H1 (cell line): Measurements from ENCODE around the gene KCNJ10. TPM values are rescaled to one million over a fixed set of nuclear protein-coding genes. Genes with fewer than 3 reads are reported as not detected.

ENCODE experiments used
- CTCF ChIA-PET: fragments of 300-600 bp; sonication (Branson Sonifier 250); formaldehyde crosslinking; loops from one replicate; lab custom pipeline; 2021; ENCODE audit not compliant: partially characterized antibody; lab: Charles Lee
- POLR2A ChIA-PET: fragments of 300-600 bp; sonication (Branson Sonifier 250); formaldehyde crosslinking; loops from one replicate; lab custom pipeline; 2021; ENCODE audit warnings: inconsistent platforms; ENCODE audit not compliant: partially characterized antibody; lab: Charles Lee
- DNase-seq, 2 experiments: peaks; one replicate each; pipeline versions ENCODE4 v3.0.0 to v3.0.0-alpha.2; 2010 to 2022; ENCODE audit warnings: low spot score in 2 of 2, low read depth in 1 of 2, mixed read lengths in 1 of 2
- FAIRE-seq: peaks from 2 replicates; lab custom pipeline; 2011; peaks lifted over from hg19 to GRCh38; lab: Jason Lieb, UNC
- H2AFZ ChIP-seq: 2 replicates; pipeline ENCODE4 v1.8.1; 2012; ENCODE audit warnings: low read length, inconsistent platforms
- H2AK5ac ChIP-seq: 2 replicates; pipeline ENCODE4 v1.6.1; 2013; ENCODE audit warnings: low read depth, low read length
- H2BK120ac ChIP-seq: replicated peaks from 2 replicates; pipeline ENCODE3; 2013; ENCODE audit warnings: low read depth, low read length, inconsistent platforms
- H2BK12ac ChIP-seq: 2 replicates; pipeline ENCODE4 v1.6.1; 2013; ENCODE audit warnings: low read depth, low read length
- H2BK15ac ChIP-seq: 2 replicates; pipeline ENCODE4 v1.6.1; 2013; ENCODE audit warnings: low read length
- H2BK20ac ChIP-seq: 2 replicates; pipeline ENCODE4 v1.6.1; 2013; ENCODE audit warnings: low read length
- H2BK5ac ChIP-seq: 2 replicates; pipeline ENCODE4 v1.6.1; 2013; ENCODE audit warnings: low read depth, low read length
- H3K14ac ChIP-seq: 2 replicates; pipeline ENCODE4 v1.6.1; 2013; ENCODE audit warnings: inconsistent platforms; ENCODE audit not compliant: insufficient read length
- H3K18ac ChIP-seq: 2 replicates; pipeline ENCODE4 v1.6.1; 2013; ENCODE audit warnings: low read length; ENCODE audit errors: extremely low read depth
- H3K23ac ChIP-seq: 2 replicates; pipeline ENCODE4 v1.6.1; 2013; ENCODE audit warnings: inconsistent platforms; ENCODE audit not compliant: insufficient read length
- H3K23me2 ChIP-seq: 2 replicates; pipeline ENCODE4 v1.6.1; 2013; ENCODE audit warnings: low read depth, low read length
- H3K27ac ChIP-seq: 2 replicates; pipeline ENCODE4 v1.6.1; 2011; ENCODE audit warnings: low read depth, low read length, inconsistent platforms
- H3K27me3 ChIP-seq, 4 experiments: replicated peaks in 1 of 4; 1 replicate in 1 of 4; 2 replicates in 3 of 4; pipeline versions ENCODE4 v1.6.1 to v1.8.1; 2011 to 2013; ENCODE audit warnings: low read length in 3 of 4, mild to moderate bottlenecking in 3 of 4, inconsistent platforms in 2 of 4, mixed read lengths in 2 of 4, moderate library complexity in 1 of 4; ENCODE audit not compliant: control insufficient read depth in 3 of 4, insufficient read depth in 3 of 4; ENCODE audit errors: extremely low read depth in 1 of 4
- H3K36me3 ChIP-seq, 4 experiments: 2 replicates each; pipeline versions ENCODE4 v1.6.1 to v1.8.1; 2011 to 2013; ENCODE audit warnings: mild to moderate bottlenecking in 4 of 4, low read length in 3 of 4, moderate library complexity in 2 of 4, control low read depth in 1 of 4, inconsistent platforms in 1 of 4; ENCODE audit not compliant: insufficient read depth in 4 of 4, control insufficient read depth in 2 of 4
- H3K4ac ChIP-seq: replicated peaks from 2 replicates; pipeline ENCODE3; 2013; ENCODE audit warnings: low read length, low read depth, mixed read lengths, inconsistent platforms; ENCODE audit not compliant: insufficient read length
- H3K4me1 ChIP-seq, 4 experiments: replicated peaks in 1 of 4; 1 replicate in 1 of 4; 2 replicates in 3 of 4; pipeline versions ENCODE4 v1.6.1 to v1.8.1; 2011 to 2013; ENCODE audit warnings: low read length in 3 of 4, inconsistent platforms in 2 of 4, mixed read lengths in 1 of 4; ENCODE audit not compliant: insufficient read depth in 4 of 4, control insufficient read depth in 3 of 4
- H3K4me2 ChIP-seq, 2 experiments: 2 replicates each; pipeline versions ENCODE4 v1.6.1 to v1.8.1; 2011 to 2013; ENCODE audit warnings: low read depth in 2 of 2, low read length in 2 of 2, control low read depth in 1 of 2, inconsistent platforms in 1 of 2, mild to moderate bottlenecking in 1 of 2; ENCODE audit not compliant: insufficient read depth in 1 of 2
- H3K4me3 ChIP-seq, 4 experiments: fragments of 200-600, 300-600 bp in 1 of 4; sonication (generic), shearing (Covaris generic), sonication (Bioruptor Twin) in 1 of 4; 2 replicates each; pipeline versions ENCODE4 v1.5.1 to v1.8.1; 2011 to 2016; ENCODE audit warnings: low read length in 4 of 4, low read depth in 3 of 4, control low read depth in 2 of 4, inconsistent platforms in 2 of 4, mild to moderate bottlenecking in 2 of 4, mixed read lengths in 1 of 4, moderate library complexity in 1 of 4; ENCODE audit not compliant: insufficient read depth in 2 of 4; ENCODE audit errors: extremely low read depth in 1 of 4
- H3K56ac ChIP-seq: replicated peaks from 2 replicates; pipeline ENCODE3; 2013; ENCODE audit warnings: low read depth, mild to moderate bottlenecking, mixed read lengths, low read length, inconsistent platforms; ENCODE audit not compliant: insufficient read length
- H3K79me1 ChIP-seq: 2 replicates; pipeline ENCODE4 v1.6.1; 2013; ENCODE audit warnings: low read depth, low read length, control low read depth
- H3K79me2 ChIP-seq, 2 experiments: 2 replicates each; pipeline versions ENCODE4 v1.6.1 to v1.8.1; 2012 to 2013; ENCODE audit warnings: low read length in 2 of 2, mild to moderate bottlenecking in 2 of 2, inconsistent platforms in 1 of 2; ENCODE audit not compliant: insufficient read depth in 2 of 2, control insufficient read depth in 1 of 2
- H3K9ac ChIP-seq, 4 experiments: replicated peaks in 1 of 4; 1 replicate in 1 of 4; 2 replicates in 3 of 4; pipeline versions ENCODE4 v1.6.1 to v1.8.1; 2011 to 2013; ENCODE audit warnings: low read depth in 3 of 4, low read length in 3 of 4, control low read depth in 2 of 4, mild to moderate bottlenecking in 2 of 4, moderate library complexity in 2 of 4, inconsistent platforms in 1 of 4; ENCODE audit errors: extremely low read depth in 1 of 4
- H3K9me3 ChIP-seq, 2 experiments: 2 replicates each; pipeline versions ENCODE4 v1.6.1 to v1.8.1; 2012 to 2013; ENCODE audit warnings: mild to moderate bottlenecking in 2 of 2, moderate library complexity in 2 of 2, control low read depth in 1 of 2, inconsistent platforms in 1 of 2, low read depth in 1 of 2, low read length in 1 of 2, mixed read lengths in 1 of 2; ENCODE audit not compliant: insufficient read depth in 2 of 2
- H4K20me1 ChIP-seq, 2 experiments: replicated peaks in 1 of 2; 2 replicates each; pipeline versions ENCODE3 to v1.8.1; 2011 to 2013; ENCODE audit warnings: inconsistent platforms in 2 of 2, low read length in 2 of 2, mild to moderate bottlenecking in 1 of 2; ENCODE audit not compliant: insufficient read depth in 2 of 2, control insufficient read depth in 1 of 2
- H4K5ac ChIP-seq: 2 replicates; pipeline ENCODE4 v1.6.1; 2013; ENCODE audit warnings: low read length, low read depth, mixed read lengths, inconsistent platforms; ENCODE audit not compliant: insufficient read length
- H4K8ac ChIP-seq: 2 replicates; pipeline ENCODE4 v1.8.0; 2013; ENCODE audit warnings: mild to moderate bottlenecking, moderate library complexity, low read length, inconsistent platforms; ENCODE audit not compliant: insufficient read depth; ENCODE audit errors: extremely low read depth
- H4K91ac ChIP-seq: replicated peaks from 2 replicates; pipeline ENCODE3; 2013; ENCODE audit warnings: low read length, mixed read lengths, inconsistent platforms; ENCODE audit not compliant: insufficient read length
- BRCA1 ChIP-seq: IDR thresholded peaks from 2 replicates; pipeline ENCODE4 v1.6.1; 2012; ENCODE audit warnings: low read depth, low read length, improper control_type of control experiment
- CTCF ChIP-seq, 3 experiments: IDR thresholded peaks; 1 replicate in 2 of 3; 2 replicates in 1 of 3; pipeline versions ENCODE4 v1.5.1 to v1.6.1; 2011; ENCODE audit warnings: low read length in 3 of 3, mild to moderate bottlenecking in 3 of 3, inconsistent platforms in 2 of 3, low read depth in 1 of 3, moderate library complexity in 1 of 3; ENCODE audit not compliant: insufficient read depth in 1 of 3; ENCODE audit errors: control extremely low read depth in 1 of 3
- EGR1 ChIP-seq: IDR thresholded peaks from 2 replicates; pipeline ENCODE4 v1.6.1; 2011; ENCODE audit warnings: low read depth, low read length, borderline replicate concordance
- EZH2 ChIP-seq: fragments of 200-600 bp; sonication (generic); IDR thresholded peaks from 2 replicates; pipeline ENCODE4 v1.7.1; 2012; ENCODE audit warnings: low read depth, mild to moderate bottlenecking, moderate library complexity, low read length, inconsistent platforms; ENCODE audit not compliant: severe bottlenecking
- TCF12 ChIP-seq: IDR thresholded peaks from 2 replicates; pipeline ENCODE4 v1.6.1; 2011; ENCODE audit warnings: low read depth, mild to moderate bottlenecking, low read length
- USF2 ChIP-seq: IDR thresholded peaks from 2 replicates; pipeline ENCODE4 v1.6.1; 2011; ENCODE audit warnings: low read length, improper control_type of control experiment
- WGBS, 2 experiments: shearing (Covaris generic) in 1 of 2; methylation state at CpG; one replicate each; pipeline versions ENCODE4 v1.1.6 to v1.1.7; 2013 to 2015; ENCODE audit warnings: low lambda C conversion rate in 2 of 2, mixed read lengths in 2 of 2, inconsistent platforms in 1 of 2, low coverage in 1 of 2, missing lambda C conversion rate in 1 of 2; ENCODE audit not compliant: insufficient replicate concordance in 2 of 2, insufficient coverage in 1 of 2, insufficient read length in 1 of 2; ENCODE audit errors: extremely low coverage in 1 of 2, missing lambda C conversion rate in 1 of 2; 5-methylcytosine and 5-hydroxymethylcytosine counted together
- polyA plus RNA-seq, 7 experiments: library from polyadenylated mRNA; depleted of rRNA in 3 of 7; stranded (reverse) in 5 of 7; unstranded in 2 of 7; fragments of >200 nt in 5 of 7; fragments of 200-250 nt in 2 of 7; gene quantifications; 1 replicate in 5 of 7; 2 replicates in 1 of 7; 4 replicates in 1 of 7; pipeline versions ENCODE4 v1.2.1 to v1.2.3, GENCODE V29; 2011 to 2013; ENCODE audit warnings: missing spikeins in 2 of 7, mixed read lengths in 2 of 7
- total RNA-seq: library from RNA; stranded (reverse); fragmentation: NEBNext Ultra II Directional; extraction: Animal tissue kit (Norgen Biotek cat#: 25700); gene quantifications from 2 replicates; pipeline ENCODE4 v1.2.1, GENCODE V29; 2021

Gene KCNJ10
- total and polyA plus RNA-seq, 2 of the 8 experiments (the other 6 are each of a cell fraction or from before 2014, with no cell fraction given): 1.7 to 2.4 TPM

- H4K5ac ChIP-seq: no peak overlapping the region
- no peaks in the 10 kb centered on the region for H3K79me2 ChIP-seq
- POLR2A ChIA-PET: interaction anchor here (0.7 to 2.2 kb wide), 8 partner anchors 9 to 153 kb away, joined by 3 to 12 read pairs (median 4); partner anchors contain the start of genes DCAF8 and IGSF8
- H3K27me3 ChIP-seq: no peaks in the 10 kb centered on the region; a peak in 1 of 7 replicates
- peak overlapping the region; percentile 67; the same call in 1 of the 2 replicates for H2AK5ac ChIP-seq
- 49% methylated on average over 4 of the region's 6 CpGs; no CpG with 5 or more reads in 1 of the 2 experiments for WGBS, 2 experiments
- peak overlapping the region; percentile 69; the same call in 1 of the 2 replicates for H2AFZ ChIP-seq
- peak overlapping the region; percentile 48 for H2BK120ac ChIP-seq
- no peaks in the 10 kb centered on the region for H3K9me3 ChIP-seq
- no peak overlapping the region for H3K27ac ChIP-seq
- no peak overlapping the region for H3K9ac ChIP-seq
- peak overlapping the region; percentile 85; the same call in 1 of the 2 replicates for H2BK5ac ChIP-seq
- H3K4me3 ChIP-seq: no peak overlapping the region
- 0 out of 2 replicates have a peak overlapping the region, but pooled peaks have one; percentile 92 for H2BK20ac ChIP-seq
- DNase-seq (peak in 1 of 2 experiments; percentile 69), FAIRE-seq (peak; percentile 63)
- no peak overlapping the region for H3K4ac ChIP-seq
- no peak overlapping the region for H3K56ac ChIP-seq
- H3K14ac ChIP-seq: no peak overlapping the region
- H3K36me3 ChIP-seq: no peaks in the 10 kb centered on the region
- H4K91ac ChIP-seq: peak overlapping the region; percentile 88
- peak overlapping the region; percentile 82 for H2BK12ac ChIP-seq
- H3K23me2 ChIP-seq: no peaks in the 10 kb centered on the region; the same call in none of the 2 replicates
- peak overlapping the region; percentile 89 for H3K18ac ChIP-seq
- no peaks in the 10 kb centered on the region for H4K20me1 ChIP-seq
- H4K8ac ChIP-seq: no peak overlapping the region
- H3K79me1 ChIP-seq: no peaks in the 10 kb centered on the region
- H2BK15ac ChIP-seq: no peak overlapping the region; the same call in 1 of the 2 replicates
- CTCF ChIA-PET: interaction anchor here (0.6 to 18.1 kb wide), 44 partner anchors 6 to 270 kb away, joined by 3 to 256 read pairs (median 4); partner anchors contain the start of genes CASQ1 and IGSF8
- peak overlapping the region; percentile 16 to 33; a peak in 3 of 4 replicates for H3K4me2 ChIP-seq
- no peak overlapping the region for H3K23ac ChIP-seq
- peaks cover 8 to 32% (median 20%) of the 10 kb centered on the region in 4 experiments for H3K4me1 ChIP-seq
- TF ChIP-seq TCF12 (peak; percentile 50; the same call in 1 of the 2 replicates), CTCF (IDR thresholded peaks at IDR 0.05; ENCODE audit: control extremely low read depth in 1 of 3, insufficient read depth in 1 of 3, low read depth in 1 of 3, low read length in 3 of 3) (peak; percentile 4 to 73 (median 44)), EGR1 (no peak), USF2 (no peak), EZH2 (no peak), BRCA1 (no peak)
Observed at GRCh38 chr1:160108888-160109662, 39.1 kb upstream of the KCNJ10 start.
